Trophoblast cell (in vitro differentiated cells and primary cell): Measurements from ENCODE around the gene SPIN3. TPM values are rescaled to one million over a fixed set of nuclear protein-coding genes. Genes with fewer than 3 reads are reported as not detected.
"Not testable (repeated sequence)": the region's sequence is repeated elsewhere in the genome, so short reads cannot be mapped to it uniquely, and the experiment has no call there.

Source experiments
- DNase-seq, 2 donors: peaks; one replicate each; pipeline ENCODE4 v3.0.0-alpha.2; 2016
- H2AFZ ChIP-seq: 2 replicates; pipeline ENCODE4 v1.6.1; 2013; ENCODE audit warnings: low read length, moderate library complexity, mild to moderate bottlenecking; ENCODE audit not compliant: insufficient read depth, poor library complexity
- H2AK5ac ChIP-seq: 2 replicates; pipeline ENCODE4 v1.6.1; 2013; ENCODE audit warnings: mild to moderate bottlenecking, low read length
- H2BK120ac ChIP-seq: 2 replicates; pipeline ENCODE4 v1.6.1; 2013; ENCODE audit warnings: low read length, mild to moderate bottlenecking, moderate library complexity; ENCODE audit not compliant: insufficient read depth, poor library complexity
- H2BK12ac ChIP-seq: 2 replicates; pipeline ENCODE4 v1.6.1; 2013; ENCODE audit warnings: mild to moderate bottlenecking, low read length, moderate library complexity
- H2BK5ac ChIP-seq: 2 replicates; pipeline ENCODE4 v1.6.1; 2013; ENCODE audit warnings: low read length, low read depth, moderate library complexity, mild to moderate bottlenecking; ENCODE audit not compliant: poor library complexity
- H3K14ac ChIP-seq: 2 replicates; pipeline ENCODE4 v1.6.1; 2013; ENCODE audit warnings: mild to moderate bottlenecking, low read length
- H3K18ac ChIP-seq: 2 replicates; pipeline ENCODE4 v1.6.1; 2013; ENCODE audit warnings: mild to moderate bottlenecking, low read length
- H3K23ac ChIP-seq: 2 replicates; pipeline ENCODE4 v1.6.1; 2013; ENCODE audit warnings: low read length
- H3K27ac ChIP-seq: 2 replicates; pipeline ENCODE4 v1.5.1; 2013; ENCODE audit warnings: low read depth, mild to moderate bottlenecking, inconsistent platforms, low read length, moderate library complexity
- H3K27me3 ChIP-seq: 2 replicates; pipeline ENCODE4 v1.6.1; 2013; ENCODE audit warnings: inconsistent platforms, mild to moderate bottlenecking, low read length, moderate library complexity; ENCODE audit not compliant: insufficient read depth
- H3K36me3 ChIP-seq, 2 experiments: 1 replicate in 1 of 2; 2 replicates in 1 of 2; pipeline ENCODE4 v1.6.1; 2013; ENCODE audit warnings: low read length in 2 of 2, mild to moderate bottlenecking in 2 of 2, moderate library complexity in 1 of 2; ENCODE audit not compliant: insufficient read depth in 2 of 2, control insufficient read depth in 1 of 2
- H3K4ac ChIP-seq: 2 replicates; pipeline ENCODE4 v1.6.1; 2013; ENCODE audit warnings: low read depth, mild to moderate bottlenecking, low read length, moderate library complexity
- H3K4me1 ChIP-seq, 2 experiments: 1 replicate in 1 of 2; 2 replicates in 1 of 2; pipeline ENCODE4 v1.6.1; 2013; ENCODE audit warnings: low read length in 2 of 2, mild to moderate bottlenecking in 2 of 2, moderate library complexity in 1 of 2; ENCODE audit not compliant: insufficient read depth in 2 of 2, control insufficient read depth in 1 of 2
- H3K4me2 ChIP-seq: 2 replicates; pipeline ENCODE4 v1.6.1; 2013; ENCODE audit warnings: inconsistent platforms, mild to moderate bottlenecking, low read length, moderate library complexity
- H3K4me3 ChIP-seq: 2 replicates; pipeline ENCODE4 v1.5.1; 2013; ENCODE audit warnings: mild to moderate bottlenecking, low read depth, low read length, inconsistent platforms
- H3K79me1 ChIP-seq: one replicate; pipeline ENCODE4 v1.6.1; 2013; ENCODE audit warnings: low read length
- H3K79me2 ChIP-seq: 2 replicates; pipeline ENCODE4 v1.6.1; 2013; ENCODE audit warnings: low read length, mild to moderate bottlenecking; ENCODE audit not compliant: control insufficient read depth, insufficient read depth, poor library complexity
- H3K9ac ChIP-seq: 2 replicates; pipeline ENCODE4 v1.6.1; 2013; ENCODE audit warnings: mild to moderate bottlenecking, low read length
- H3K9me3 ChIP-seq: 2 replicates; pipeline ENCODE4 v1.6.1; 2013; ENCODE audit warnings: low read depth, mild to moderate bottlenecking, control low read depth, inconsistent platforms, low read length; ENCODE audit not compliant: insufficient read depth
- H4K12ac ChIP-seq: 2 replicates; pipeline ENCODE4 v1.6.1; 2013; ENCODE audit warnings: low read depth, mild to moderate bottlenecking, low read length, moderate library complexity
- H4K8ac ChIP-seq: 2 replicates; pipeline ENCODE4 v1.6.1; 2013; ENCODE audit warnings: low read depth, mild to moderate bottlenecking, low read length, moderate library complexity
- H4K91ac ChIP-seq: one replicate; pipeline ENCODE4 v1.6.1; 2013; ENCODE audit warnings: low read depth, mild to moderate bottlenecking, low read length, moderate library complexity
- WGBS: extraction: QIAGEN DNeasy Blood & Tissue Kit; methylation state at CpG from one replicate; pipeline ENCODE4 v1.1.7; 2013; ENCODE audit warnings: missing lambda C conversion rate; ENCODE audit not compliant: insufficient read length, insufficient coverage; ENCODE audit errors: extremely low coverage; 5-methylcytosine and 5-hydroxymethylcytosine counted together
- polyA plus RNA-seq: library from polyadenylated mRNA; stranded (reverse); fragments of 200-250 nt; gene quantifications from 2 replicates; pipeline ENCODE4 v1.2.3, GENCODE V29; 2013

SPIN3 gene
- 3.5 TPM in 2 replicates for polyA plus RNA-seq

GRCh38 chrX:56995271-56995994 lies at the start of gene SPIN3:
SPIN3 (minus strand) TSS chrX:56995541; CDS start chrX:56994947, 594 bp downstream.
- peak within 1 kb of the TSS; percentile 92 for H4K12ac ChIP-seq
- peaks cover 2 to 5% of the 10 kb centered on the region in 2 experiments for H3K36me3 ChIP-seq
- peak within 1 kb of the TSS; percentile 84 for H4K91ac ChIP-seq
- peak within 1 kb of the TSS; percentile 85 for H3K9ac ChIP-seq
- peak within 1 kb of the TSS; percentile 87 for H3K4me2 ChIP-seq
- H3K18ac ChIP-seq: peak within 1 kb of the TSS; percentile 92
- H3K14ac ChIP-seq: peak within 1 kb of the TSS; percentile 72
- H3K27me3 ChIP-seq: no peaks in the 10 kb centered on the region
- H2BK12ac ChIP-seq: no peak within 1 kb of the TSS
- H3K9me3 ChIP-seq: no peaks in the 10 kb centered on the region
- H4K8ac ChIP-seq: peak within 1 kb of the TSS; percentile 83
- H2AFZ ChIP-seq: peak within 1 kb of the TSS; percentile 84
- WGBS: no CpG with 5 or more reads among the region's 39 CpGs
- peak within 1 kb of the TSS; percentile 64 for H3K27ac ChIP-seq
- peaks cover 4% of the 10 kb centered on the region for H3K79me1 ChIP-seq
- peaks cover 2 to 3% of the 10 kb centered on the region in 2 experiments for H3K4me1 ChIP-seq
- H3K23ac ChIP-seq: no peak within 1 kb of the TSS
- peaks cover 6% of the 10 kb centered on the region for H3K79me2 ChIP-seq
- H2BK5ac ChIP-seq: peak within 1 kb of the TSS; percentile 14
- DNase-seq: peak; percentile 66 to 76
- H3K4ac ChIP-seq: peak within 1 kb of the TSS; percentile 78
- no peak within 1 kb of the TSS for H2AK5ac ChIP-seq
- H3K4me3 ChIP-seq: peak within 1 kb of the TSS; percentile 84
- peak within 1 kb of the TSS; percentile 63 for H2BK120ac ChIP-seq

- no peak overlapping the region for H2AK5ac ChIP-seq
Observed at GRCh38 chrX:57044245-57044644, 48.9 kb upstream of the SPIN3 start.

GRCh38 chrX:57037265-57037664 lies 41.9 kb upstream of the SPIN3 start:
- not testable (repeated sequence) for H3K9me3 ChIP-seq, H4K12ac ChIP-seq, H3K27me3 ChIP-seq, H3K4ac ChIP-seq, H3K4me3 ChIP-seq, H3K23ac ChIP-seq, DNase-seq, H2BK5ac ChIP-seq, H2AFZ ChIP-seq, H3K9ac ChIP-seq, H3K4me1 ChIP-seq, H2BK120ac ChIP-seq, H3K79me1 ChIP-seq, H3K18ac ChIP-seq, H2AK5ac ChIP-seq, H3K4me2 ChIP-seq, H4K91ac ChIP-seq, H3K14ac ChIP-seq, H4K8ac ChIP-seq, H2BK12ac ChIP-seq, H3K36me3 ChIP-seq, H3K79me2 ChIP-seq, H3K27ac ChIP-seq
- no CpG with 5 or more reads among the region's 7 CpGs for WGBS

More at GRCh38 chrX:57044245-57044644, 48.9 kb upstream of the SPIN3 start:
- H3K27me3 ChIP-seq: no peaks in the 10 kb centered on the region
- no peak overlapping the region for H2BK5ac ChIP-seq
- no peak overlapping the region for H3K9ac ChIP-seq
- H3K27ac ChIP-seq: no peak overlapping the region
- H3K9me3 ChIP-seq: no peaks in the 10 kb centered on the region
- H4K91ac ChIP-seq: no peak overlapping the region
- no peak overlapping the region for H3K23ac ChIP-seq
- H4K8ac ChIP-seq: no peak overlapping the region
- no peak overlapping the region for H2AFZ ChIP-seq
- no peak overlapping the region for H2BK12ac ChIP-seq
- WGBS: no CpG with 5 or more reads among the region's 3 CpGs
- H3K14ac ChIP-seq: no peak overlapping the region
- H3K4ac ChIP-seq: no peak overlapping the region
- H3K4me3 ChIP-seq: no peak overlapping the region
- no peaks in the 10 kb centered on the region for H3K79me2 ChIP-seq
- H3K4me1 ChIP-seq: no peaks in the 10 kb centered on the region
- no peak overlapping the region for H3K18ac ChIP-seq
- H3K4me2 ChIP-seq: no peak overlapping the region
- no peak for DNase-seq
- no peaks in the 10 kb centered on the region for H3K79me1 ChIP-seq
- no peak overlapping the region for H4K12ac ChIP-seq
- no peaks in the 10 kb centered on the region for H3K36me3 ChIP-seq
- no peak overlapping the region for H2BK120ac ChIP-seq

- H2BK5ac ChIP-seq: peak overlapping the region; percentile 14
- no peak overlapping the region for H2AK5ac ChIP-seq
- H3K4me1 ChIP-seq: peaks cover 2 to 3% of the 10 kb centered on the region in 2 experiments
- peak overlapping the region; percentile 84 for H3K4me3 ChIP-seq
- peaks cover 4% of the 10 kb centered on the region for H3K79me1 ChIP-seq
- no peak overlapping the region for H3K23ac ChIP-seq
- peak overlapping the region; percentile 87 for H3K4me2 ChIP-seq
- no peak overlapping the region for H2BK12ac ChIP-seq
- peaks cover 2 to 5% of the 10 kb centered on the region in 2 experiments for H3K36me3 ChIP-seq
- peak overlapping the region; percentile 78 for H3K4ac ChIP-seq
- H3K18ac ChIP-seq: peak overlapping the region; percentile 92
- H3K79me2 ChIP-seq: peaks cover 6% of the 10 kb centered on the region
- H2AFZ ChIP-seq: peak overlapping the region; percentile 84
- H2BK120ac ChIP-seq: peak overlapping the region; percentile 63
- H4K8ac ChIP-seq: peak overlapping the region; percentile 83
- WGBS: no CpG with 5 or more reads among the region's 26 CpGs
- peak overlapping the region; percentile 84 for H4K91ac ChIP-seq
- H4K12ac ChIP-seq: peak overlapping the region; percentile 92
- peak overlapping the region; percentile 63 for H3K27ac ChIP-seq
- H3K9me3 ChIP-seq: no peaks in the 10 kb centered on the region
- no peak for DNase-seq
- H3K14ac ChIP-seq: peak overlapping the region; percentile 72
- no peaks in the 10 kb centered on the region for H3K27me3 ChIP-seq
- H3K9ac ChIP-seq: peak overlapping the region; percentile 85
Observed at GRCh38 chrX:56994375-56995270, 718 bp downstream of the SPIN3 start.
